ENCODE data around the gene LCN15.
A peak's percentile ranks its signal among the peaks of the same experiment; 100 is the strongest.

LCN15 gene

GRCh38 chr9:136728080-136728547, 36.2 kb downstream of the LCN15 start (continued):
- no peak for TF ChIP-seq ATF2 (tag by site-specific recombination; IDR thresholded peaks at IDR 0.05; ENCODE audit: low read depth)
- TF ChIP-seq ZNF596 (tag by site-specific recombination; IDR thresholded peaks at IDR 0.05): no peak; the same call in none of the 2 replicates
- TF ChIP-seq BCL6B (tag by site-specific recombination; IDR thresholded peaks at IDR 0.05): no peak
- TF ChIP-seq ZNF324 (tag by site-specific recombination; IDR thresholded peaks at IDR 0.05): peak; percentile 87
- no peak for TF ChIP-seq ZNF112 (tag by site-specific recombination; IDR thresholded peaks at IDR 0.05)
- TF ChIP-seq ZNF558 (tag by site-specific recombination; IDR thresholded peaks at IDR 0.05): no peak
- TF ChIP-seq ZNF621 (tag by site-specific recombination; IDR thresholded peaks at IDR 0.05): no peak
- peak; percentile 88; the same call in 1 of the 2 replicates for TF ChIP-seq ZSCAN5A (tag by site-specific recombination; IDR thresholded peaks at IDR 0.05)
- TF ChIP-seq ZNF654 (tag by site-specific recombination; IDR thresholded peaks at IDR 0.05; ENCODE audit: low read depth): no peak
- peak; percentile 44; the same call in 1 of the 2 replicates for TF ChIP-seq ZNF184 (tag by site-specific recombination; IDR thresholded peaks at IDR 0.05)
- no peak for TF ChIP-seq ZNF16 (tag by site-specific recombination; IDR thresholded peaks at IDR 0.05; ENCODE audit: low read depth)
- TF ChIP-seq ZNF549 (tag by site-specific recombination; IDR thresholded peaks at IDR 0.05): no peak
- peak; percentile 96 for TF ChIP-seq ZBTB8A (tag by site-specific recombination; IDR thresholded peaks at IDR 0.05)
- peak; percentile 58 for TF ChIP-seq ZNF146 (tag by site-specific recombination; IDR thresholded peaks at IDR 0.05)
- no peak for TF ChIP-seq INSM2 (tag by site-specific recombination; IDR thresholded peaks at IDR 0.05)
- peak; percentile 70 for TF ChIP-seq SP3 (tag by site-specific recombination; IDR thresholded peaks at IDR 0.05)
- TF ChIP-seq ZBTB11 (tag by site-specific recombination; conservative IDR thresholded peaks at IDR 0.05; ENCODE audit: low read depth): 0 out of 2 replicates have a peak, but pooled peaks have one; percentile 39
- no peak for TF ChIP-seq SCRT2 (tag by site-specific recombination; IDR thresholded peaks at IDR 0.05)
- TF ChIP-seq REST (tag by site-specific recombination; IDR thresholded peaks at IDR 0.05): no peak
- TF ChIP-seq ZNF354C (tag by site-specific recombination; IDR thresholded peaks at IDR 0.05; ENCODE audit: borderline replicate concordance, low read depth): no peak
- TF ChIP-seq TRIM28 (IDR thresholded peaks at IDR 0.05; ENCODE audit: borderline replicate concordance, low read length): no peak
- TF ChIP-seq ZNF266 (tag by site-specific recombination; IDR thresholded peaks at IDR 0.05; ENCODE audit: low read depth): no peak
- no peak for TF ChIP-seq ZNF514 (tag by site-specific recombination; IDR thresholded peaks at IDR 0.05)
- TF ChIP-seq ZNF280C (tag by site-specific recombination; IDR thresholded peaks at IDR 0.05): no peak
- TF ChIP-seq ZNF157 (tag by site-specific recombination; IDR thresholded peaks at IDR 0.05): no peak
- peak; percentile 67; the same call in 1 of the 2 replicates for TF ChIP-seq ZEB2 (tag by site-specific recombination; IDR thresholded peaks at IDR 0.05)

Data from HEK293 (cell line).